ENCODE measurements around the gene CEBPZOS. TPM values are rescaled to one million over a fixed set of nuclear protein-coding genes. Genes with fewer than 3 reads are reported as not detected.

Gene CEBPZOS
- total RNA-seq, 1 experiment from 2014 or later = 46.8 TPM

DNA sequence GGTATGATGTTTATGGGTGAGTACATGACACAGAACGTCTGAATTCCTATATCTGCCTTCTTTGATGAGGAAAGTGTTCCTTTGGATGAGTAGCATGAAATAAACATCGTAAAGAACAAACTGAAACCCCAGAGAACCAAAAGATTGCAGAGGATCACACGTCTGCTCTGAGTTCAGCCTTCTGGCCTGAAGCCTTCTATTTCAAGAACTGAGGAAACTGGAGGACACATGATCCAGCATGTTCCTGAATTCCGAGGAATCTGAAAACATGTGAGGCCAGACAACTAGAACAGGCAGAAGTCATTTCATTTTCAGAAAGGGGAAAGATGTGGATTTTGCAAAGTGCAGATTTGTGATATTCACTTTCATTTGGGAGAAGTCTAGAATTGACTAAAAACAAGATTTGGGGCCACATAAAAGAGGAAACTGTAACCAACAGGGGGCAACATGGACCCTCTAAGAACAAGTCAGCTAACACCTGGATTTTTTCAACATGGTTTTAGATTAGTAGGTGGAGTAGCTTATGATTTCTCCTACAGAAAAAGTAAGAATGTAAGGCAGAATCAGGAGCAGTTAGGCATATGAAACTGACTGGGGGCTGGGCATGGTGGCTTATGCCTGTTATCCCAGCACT is 16.2 kb upstream of the CEBPZOS start:
- RAD21 ChIA-PET (ENCODE audit: low non-redundant PET in 1 of 2, low total read pairs in 2 of 2, uncharacterized antibody in 2 of 2, unreplicated experiment in 2 of 2) = no interaction called here

DNA sequence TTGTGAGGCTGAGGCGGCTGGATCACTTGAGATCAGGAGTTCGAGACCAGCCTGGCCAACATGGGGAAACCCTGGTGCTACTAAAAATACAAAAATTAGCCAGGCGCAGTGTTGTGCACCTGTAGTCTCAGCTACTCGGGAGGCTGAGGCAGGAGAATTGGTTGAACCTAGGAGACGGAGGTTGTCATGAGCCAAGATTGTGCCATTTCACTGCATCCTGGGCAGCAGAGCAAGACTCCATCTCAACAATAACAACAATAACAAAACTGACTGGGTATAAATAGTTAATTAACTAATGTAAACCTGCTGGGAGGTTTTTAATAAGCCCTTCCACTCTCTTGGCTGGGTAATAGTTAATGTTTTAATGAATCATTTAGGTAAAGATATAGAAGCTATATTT is 15.7 kb upstream of the CEBPZOS start:
- no TSS peak for BruUV-seq (replicated peaks)
- H3K36me3 ChIP-seq (ENCODE audit: control insufficient read depth in 1 of 2, insufficient read depth in 2 of 2, low read length in 2 of 2) = no peaks in the 10 kb centered on the region
- TF ChIP-seq POLR2A (IDR thresholded peaks at IDR 0.05; ENCODE audit: borderline replicate concordance, extremely low read depth, insufficient read depth, insufficient read length) (no peak), REST (IDR thresholded peaks at IDR 0.05; ENCODE audit: low read depth) (no peak), ZNF274 (IDR thresholded peaks at IDR 0.05; ENCODE audit: low read depth, low read length) (no peak), MAX (IDR thresholded peaks at IDR 0.05) (no peak), EZH2phosphoT487 (IDR thresholded peaks at IDR 0.05; ENCODE audit: borderline replicate concordance) (no peak), ELF1 (IDR thresholded peaks at IDR 0.05; ENCODE audit: borderline replicate concordance, low read depth) (no peak), TCF7L2 (IDR thresholded peaks at IDR 0.05; ENCODE audit: borderline replicate concordance, extremely low read depth, insufficient read depth, insufficient read length) (no peak), CBX3 (IDR thresholded peaks at IDR 0.05; ENCODE audit: low read depth) (no peak), CTCF (IDR thresholded peaks at IDR 0.05 in 2 of 3, conservative IDR thresholded peaks at IDR 0.05 in 1 of 3; ENCODE audit: borderline replicate concordance in 1 of 3, insufficient read depth in 1 of 3, low read depth in 2 of 3, low read length in 2 of 3) (no peak), RAD21 (IDR thresholded peaks at IDR 0.05; ENCODE audit: low read depth) (no peak)
- ATAC-seq = no peak
- H3K27me3 ChIP-seq (ENCODE audit: insufficient read depth, low read length) = no peaks in the 10 kb centered on the region
- ChIA-PET RAD21 (ENCODE audit: low non-redundant PET in 1 of 2, low total read pairs in 2 of 2, uncharacterized antibody in 2 of 2, unreplicated experiment in 2 of 2) (no interaction called here), CTCF (interaction anchor here (1.8 kb wide), 1 partner anchor 9 kb away, joined by 7 read pairs; no protein-coding TSS in a partner anchor), POLR2A (no interaction called here)
- H3K79me2 ChIP-seq (ENCODE audit: insufficient read depth, low read length) = no peaks in the 10 kb centered on the region
- H4K20me1 ChIP-seq (ENCODE audit: insufficient read depth) = no peaks in the 10 kb centered on the region
- DNase-seq (ENCODE audit: low read depth, low spot score) = no peak
- no peak overlapping the region for H3K4me3 ChIP-seq (replicated peaks in 1 of 2; ENCODE audit: low read depth in 1 of 2, low read length in 2 of 2)
- no peak overlapping the region for H3K9ac ChIP-seq (ENCODE audit: low read length)
- H3K9me3 ChIP-seq (ENCODE audit: control insufficient read depth in 1 of 2, insufficient read depth in 1 of 2, low read depth in 1 of 2, low read length in 2 of 2) = no peaks in the 10 kb centered on the region
- H3K9me2 ChIP-seq (ENCODE audit: insufficient read depth) = no peaks in the 10 kb centered on the region
- no peaks in the 10 kb centered on the region for H3K4me1 ChIP-seq (ENCODE audit: control insufficient read depth in 1 of 2, insufficient read depth in 2 of 2, low read length in 2 of 2)
- no peak overlapping the region for H3K27ac ChIP-seq (ENCODE audit: low read depth, low read length)
- no peak overlapping the region for H3K4me2 ChIP-seq (ENCODE audit: low read length)
- intact Hi-C loops (cut with micrococcal nuclease) = no loop called here
- no peak overlapping the region for H2AFZ ChIP-seq (ENCODE audit: low read depth, low read length, poor library complexity, severe bottlenecking)

More for the DNA sequence above, 16.2 kb upstream of the CEBPZOS start:
- no peak overlapping the region for H3K9ac ChIP-seq (ENCODE audit: low read length)
- no peaks in the 10 kb centered on the region for H3K9me2 ChIP-seq (ENCODE audit: insufficient read depth)
- H3K4me1 ChIP-seq (ENCODE audit: control insufficient read depth in 1 of 2, insufficient read depth in 2 of 2, low read length in 2 of 2) = no peaks in the 10 kb centered on the region
- H3K9me3 ChIP-seq (ENCODE audit: control insufficient read depth in 1 of 2, insufficient read depth in 1 of 2, low read depth in 1 of 2, low read length in 2 of 2) = no peaks in the 10 kb centered on the region
- H4K20me1 ChIP-seq (ENCODE audit: insufficient read depth) = no peaks in the 10 kb centered on the region
- DNase-seq (ENCODE audit: low read depth, low spot score) = no peak
- TF ChIP-seq ATF3 (IDR thresholded peaks at IDR 0.05) (no peak), RAD21 (IDR thresholded peaks at IDR 0.05; ENCODE audit: low read depth) (peak; percentile 25; the same call in 1 of the 2 replicates)
- no peaks in the 10 kb centered on the region for H3K36me3 ChIP-seq (ENCODE audit: control insufficient read depth in 1 of 2, insufficient read depth in 2 of 2, low read length in 2 of 2)
- H3K4me3 ChIP-seq (replicated peaks in 1 of 2; ENCODE audit: low read depth in 1 of 2, low read length in 2 of 2) = no peak overlapping the region
- no peaks in the 10 kb centered on the region for H3K27me3 ChIP-seq (ENCODE audit: insufficient read depth, low read length)
- no peak for ATAC-seq
- no TSS peak for BruUV-seq (replicated peaks)
- H3K4me2 ChIP-seq (ENCODE audit: low read length) = no peak overlapping the region
- H3K79me2 ChIP-seq (ENCODE audit: insufficient read depth, low read length) = no peaks in the 10 kb centered on the region
- intact Hi-C loops (cut with micrococcal nuclease) = no loop called here
- POLR2A ChIA-PET = no interaction called here
- no peak overlapping the region for H3K27ac ChIP-seq (ENCODE audit: low read depth, low read length)
- H2AFZ ChIP-seq (ENCODE audit: low read depth, low read length, poor library complexity, severe bottlenecking) = no peak overlapping the region
- CTCF ChIA-PET = interaction anchor here (1.8 kb wide), 1 partner anchor 10 kb away, joined by 7 read pairs; no protein-coding TSS in a partner anchor
